Activated T-cell treated with anti-CD3 and anti-CD28 coated beads, Interleukin-2, amount 50 U/mL, for 1 hour (primary cell): ENCODE results near the gene DCP1A.
"Not testable (repeated sequence)": the region's sequence is repeated elsewhere in the genome, so short reads cannot be mapped to it uniquely, and the experiment has no call there.

Experiments used
- DNase-seq: peaks from one replicate; pipeline ENCODE4 v3.0.0-alpha.2; 2020

Gene DCP1A

GRCh38 chr3:53347261-53348064, at the start of gene DCP1A:
TSS of gene DCP1A (minus strand) at chr3:53347543. CDS start at chr3:53347517, 26 bp downstream.
- DNase-seq, result peak; percentile 98

- DNase-seq, result no peak
Observed at GRCh38 chr3:53384465-53385423, 37.4 kb upstream of the DCP1A start.

- DNase-seq, result no peak
Observed at GRCh38 chr3:53382106-53382505, 34.8 kb upstream of the DCP1A start.

- DNase-seq, result no peak
Observed at GRCh38 chr3:53380306-53380705, 33.0 kb upstream of the DCP1A start.

- no peak for DNase-seq
Observed at GRCh38 chr3:53379898-53380297, 32.6 kb upstream of the DCP1A start.

- DNase-seq, result no peak
Observed at GRCh38 chr3:53377794-53378193, 30.5 kb upstream of the DCP1A start.

GRCh38 chr3:53376679-53377078, 29.3 kb upstream of the DCP1A start:
- DNase-seq, result no peak

- peak; percentile 28 for DNase-seq
Observed at GRCh38 chr3:53375019-53375418, 27.7 kb upstream of the DCP1A start.

GRCh38 chr3:53370719-53371118, 23.4 kb upstream of the DCP1A start:
- DNase-seq, result not testable (repeated sequence)

- DNase-seq, result no peak
Observed at GRCh38 chr3:53361852-53362251, 14.5 kb upstream of the DCP1A start.

GRCh38 chr3:53357458-53357857, 10.1 kb upstream of the DCP1A start:
- no peak for DNase-seq

- no peak for DNase-seq
Observed at GRCh38 chr3:53354945-53355498, 7.7 kb upstream of the DCP1A start.

GRCh38 chr3:53353202-53353601, 5.9 kb upstream of the DCP1A start:
- DNase-seq, result no peak

GRCh38 chr3:53350652-53351051, 3.3 kb upstream of the DCP1A start:
- no peak for DNase-seq

GRCh38 chr3:53348118-53348517, 775 bp upstream of the DCP1A start:
- not testable (repeated sequence) for DNase-seq

GRCh38 chr3:53346922-53347260, 452 bp downstream of the DCP1A start:
- no peak for DNase-seq

- no peak for DNase-seq
Observed at GRCh38 chr3:53346514-53346913, 829 bp downstream of the DCP1A start.

- DNase-seq, result no peak
Observed at GRCh38 chr3:53342353-53342752, 5.0 kb downstream of the DCP1A start.

- DNase-seq, result no peak
Observed at GRCh38 chr3:53337167-53337940, 10.0 kb downstream of the DCP1A start.

- DNase-seq, result no peak
Observed at GRCh38 chr3:53334742-53335141, 12.6 kb downstream of the DCP1A start.

- DNase-seq, result no peak
Observed at GRCh38 chr3:53331871-53332270, 15.5 kb downstream of the DCP1A start.

GRCh38 chr3:53329897-53330296, 17.4 kb downstream of the DCP1A start:
- DNase-seq, result no peak

- no peak for DNase-seq
Observed at GRCh38 chr3:53328746-53329145, 18.6 kb downstream of the DCP1A start.
